ENCODE data around the gene OBSL1. TPM values are rescaled to one million over a fixed set of nuclear protein-coding genes. Genes with fewer than 3 reads are reported as not detected.

Gene OBSL1
- total RNA-seq, 1 experiment from 2014 or later, result 76.5 TPM

DNA sequence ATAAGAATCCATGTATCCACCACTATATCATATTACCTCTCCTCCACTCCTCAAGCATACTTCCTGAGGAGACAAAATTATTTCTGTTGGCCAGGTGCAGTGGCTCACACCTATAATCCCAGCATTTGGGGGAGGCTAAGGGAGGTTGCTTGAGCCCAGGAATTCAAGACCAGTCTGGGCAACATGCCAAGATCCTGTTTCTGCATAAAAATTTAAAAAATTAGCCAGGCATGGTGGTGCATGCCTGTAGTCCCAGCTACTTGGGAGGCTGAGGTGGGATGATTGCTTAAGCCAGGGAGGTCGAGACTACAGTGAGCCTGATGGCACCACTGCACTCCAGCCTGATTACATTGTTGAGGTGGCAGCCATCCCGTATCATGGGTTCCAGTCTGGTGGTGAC, 10.0 kb upstream of the OBSL1 start:
- no peaks in the 10 kb centered on the region for H3K27me3 Mint-ChIP-seq (ENCODE audit: unreplicated experiment)
- H3K4me3 Mint-ChIP-seq (ENCODE audit: low read depth, unreplicated experiment), result no peak overlapping the region
- CTCF ChIA-PET, result no interaction called here

DNA sequence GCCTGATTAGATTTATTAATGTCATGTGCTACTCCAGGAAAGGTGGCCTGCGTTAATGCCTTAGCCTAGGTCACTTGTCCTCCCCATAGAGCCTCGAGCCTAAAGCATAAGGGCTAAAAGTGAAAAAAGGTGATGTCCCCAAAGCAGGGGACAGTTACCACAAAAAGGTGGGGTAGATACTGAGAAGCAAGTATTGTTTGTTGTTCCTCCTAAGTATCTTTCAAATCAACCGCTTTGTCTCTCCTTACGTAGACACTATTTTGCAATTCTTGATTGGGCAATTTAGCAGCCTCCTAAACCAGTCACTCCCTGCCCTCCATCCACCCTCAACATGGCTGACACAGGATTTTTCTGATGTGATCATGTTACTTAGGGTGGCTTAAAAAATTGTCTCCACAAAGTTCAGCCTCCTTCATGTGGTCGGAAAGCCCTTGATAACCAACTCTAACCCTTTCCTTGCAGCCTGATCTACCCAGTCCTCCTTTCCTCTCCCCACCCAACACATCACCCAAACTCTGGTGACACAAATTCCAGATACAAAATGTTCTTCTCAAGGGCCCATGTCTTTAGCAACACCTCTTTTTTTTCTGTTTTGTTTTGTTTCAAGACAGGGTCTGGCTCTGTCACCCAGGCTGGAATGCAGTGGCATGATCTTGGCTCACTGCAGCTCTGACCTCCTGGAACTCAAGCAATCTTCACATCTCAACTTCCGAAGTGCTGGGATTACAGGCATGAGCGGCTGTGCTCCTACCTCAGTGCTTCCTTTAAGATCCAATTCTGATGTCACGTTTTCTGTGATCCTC, 7.7 kb upstream of the OBSL1 start:
- TF ChIP-seq, protein P1, sequence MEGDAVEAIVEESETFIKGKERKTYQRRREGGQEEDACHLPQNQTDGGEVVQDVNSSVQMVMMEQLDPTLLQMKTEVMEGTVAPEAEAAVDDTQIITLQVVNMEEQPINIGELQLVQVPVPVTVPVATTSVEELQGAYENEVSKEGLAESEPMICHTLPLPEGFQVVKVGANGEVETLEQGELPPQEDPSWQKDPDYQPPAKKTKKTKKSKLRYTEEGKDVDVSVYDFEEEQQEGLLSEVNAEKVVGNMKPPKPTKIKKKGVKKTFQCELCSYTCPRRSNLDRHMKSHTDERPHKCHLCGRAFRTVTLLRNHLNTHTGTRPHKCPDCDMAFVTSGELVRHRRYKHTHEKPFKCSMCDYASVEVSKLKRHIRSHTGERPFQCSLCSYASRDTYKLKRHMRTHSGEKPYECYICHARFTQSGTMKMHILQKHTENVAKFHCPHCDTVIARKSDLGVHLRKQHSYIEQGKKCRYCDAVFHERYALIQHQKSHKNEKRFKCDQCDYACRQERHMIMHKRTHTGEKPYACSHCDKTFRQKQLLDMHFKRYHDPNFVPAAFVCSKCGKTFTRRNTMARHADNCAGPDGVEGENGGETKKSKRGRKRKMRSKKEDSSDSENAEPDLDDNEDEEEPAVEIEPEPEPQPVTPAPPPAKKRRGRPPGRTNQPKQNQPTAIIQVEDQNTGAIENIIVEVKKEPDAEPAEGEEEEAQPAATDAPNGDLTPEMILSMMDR (IDR thresholded peaks at IDR 0.05; ENCODE audit: unreplicated experiment), result no peak
- Mint-ChIP-seq H3K9me3 (ENCODE audit: low read depth, unreplicated experiment) (no peaks in the 10 kb centered on the region), H3K27ac (ENCODE audit: unreplicated experiment) (no peak overlapping the region), H3K36me3 (ENCODE audit: insufficient read depth, unreplicated experiment) (peaks cover 8% of the 10 kb centered on the region), H3K27me3 (ENCODE audit: unreplicated experiment) (peaks cover 8% of the 10 kb centered on the region), H3K4me1 (ENCODE audit: low read depth, unreplicated experiment) (peaks cover 12% of the 10 kb centered on the region), H3K4me3 (ENCODE audit: low read depth, unreplicated experiment) (no peak overlapping the region)
- intact Hi-C loops (cut with micrococcal nuclease; ENCODE audit: unreplicated experiment), result no loop called here
- DNase-seq, result no peak
- CTCF ChIA-PET, result no interaction called here
- no TSS peak for BruUV-seq (replicated peaks)

More for the DNA sequence above, 10.0 kb upstream of the OBSL1 start:
- intact Hi-C loops (cut with micrococcal nuclease; ENCODE audit: unreplicated experiment), result no loop called here
- Mint-ChIP-seq H3K27ac (ENCODE audit: unreplicated experiment) (no peak overlapping the region), H3K36me3 (ENCODE audit: insufficient read depth, unreplicated experiment) (peaks cover 8% of the 10 kb centered on the region), H3K4me1 (ENCODE audit: low read depth, unreplicated experiment) (peaks cover 12% of the 10 kb centered on the region), H3K9me3 (ENCODE audit: low read depth, unreplicated experiment) (no peaks in the 10 kb centered on the region)
- no peak for DNase-seq
- TF ChIP-seq, protein P1 (IDR thresholded peaks at IDR 0.05; ENCODE audit: unreplicated experiment), result no peak
- no TSS peak for BruUV-seq (replicated peaks)

DNA sequence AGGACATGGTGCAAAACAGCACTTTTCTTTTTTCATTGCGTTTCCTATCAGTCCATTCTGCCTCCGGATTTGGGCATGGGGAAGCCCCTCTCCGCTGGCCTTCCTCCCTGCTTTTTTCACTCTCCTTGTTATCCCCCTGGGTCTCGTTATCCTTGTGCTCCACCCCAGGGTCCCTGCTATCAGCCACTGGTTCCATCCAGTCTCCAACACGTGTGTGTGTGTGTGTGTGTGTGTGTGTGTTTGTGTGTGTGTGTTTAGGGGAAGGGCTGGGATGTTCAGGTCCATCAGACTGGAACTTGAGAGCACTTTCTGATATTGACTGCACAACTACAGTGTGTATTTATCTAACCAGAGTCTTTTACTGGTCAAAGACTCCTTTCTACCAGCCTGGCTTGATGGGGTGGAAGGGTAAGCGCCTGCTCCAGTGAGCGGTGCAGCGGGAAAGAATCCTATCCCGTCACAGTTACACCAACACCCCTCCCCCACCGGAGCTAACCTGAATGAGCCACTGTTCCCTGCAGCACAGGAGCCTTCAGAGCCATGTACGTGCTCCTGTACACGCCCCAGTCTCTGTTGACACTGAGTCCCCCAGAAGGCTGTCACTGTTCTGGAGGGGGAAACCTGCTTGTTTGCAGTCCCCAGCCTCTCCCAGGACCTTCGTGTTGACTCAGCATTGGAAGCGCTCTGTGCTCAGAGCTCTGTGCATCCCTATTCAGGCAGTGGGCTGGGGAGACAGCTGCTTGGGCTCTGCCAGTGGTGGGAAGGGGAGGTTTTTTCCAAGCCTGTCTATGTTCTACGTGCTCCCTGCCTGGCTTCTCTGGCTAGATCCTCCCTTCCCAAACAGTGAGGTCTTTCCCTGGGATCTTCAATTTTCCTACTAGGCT, 5.4 kb upstream of the OBSL1 start:
- CTCF ChIA-PET, result interaction anchor here (1.2 kb wide), 1 partner anchor 20 kb away, joined by 4 read pairs; the partner anchor contains the start of gene STK11IP
- intact Hi-C loops (cut with micrococcal nuclease; ENCODE audit: unreplicated experiment), result loop anchor here (1.0 kb wide), 1 partner anchor 21 kb away; the partner anchor contains the start of gene STK11IP
- H3K36me3 Mint-ChIP-seq (ENCODE audit: insufficient read depth, unreplicated experiment), result peaks cover 18% of the 10 kb centered on the region
- peak overlapping the region; percentile 51 for H3K4me3 Mint-ChIP-seq (ENCODE audit: low read depth, unreplicated experiment)
- peak; percentile 83 for DNase-seq
- H3K27me3 Mint-ChIP-seq (ENCODE audit: unreplicated experiment), result peaks cover 8% of the 10 kb centered on the region
- no TSS peak for BruUV-seq (replicated peaks)
- no peaks in the 10 kb centered on the region for H3K9me3 Mint-ChIP-seq (ENCODE audit: low read depth, unreplicated experiment)
- H3K27ac Mint-ChIP-seq (ENCODE audit: unreplicated experiment), result no peak overlapping the region
- H3K4me1 Mint-ChIP-seq (ENCODE audit: low read depth, unreplicated experiment), result peaks cover 17% of the 10 kb centered on the region
- TF ChIP-seq, protein P1 (IDR thresholded peaks at IDR 0.05; ENCODE audit: unreplicated experiment), result no peak

DNA sequence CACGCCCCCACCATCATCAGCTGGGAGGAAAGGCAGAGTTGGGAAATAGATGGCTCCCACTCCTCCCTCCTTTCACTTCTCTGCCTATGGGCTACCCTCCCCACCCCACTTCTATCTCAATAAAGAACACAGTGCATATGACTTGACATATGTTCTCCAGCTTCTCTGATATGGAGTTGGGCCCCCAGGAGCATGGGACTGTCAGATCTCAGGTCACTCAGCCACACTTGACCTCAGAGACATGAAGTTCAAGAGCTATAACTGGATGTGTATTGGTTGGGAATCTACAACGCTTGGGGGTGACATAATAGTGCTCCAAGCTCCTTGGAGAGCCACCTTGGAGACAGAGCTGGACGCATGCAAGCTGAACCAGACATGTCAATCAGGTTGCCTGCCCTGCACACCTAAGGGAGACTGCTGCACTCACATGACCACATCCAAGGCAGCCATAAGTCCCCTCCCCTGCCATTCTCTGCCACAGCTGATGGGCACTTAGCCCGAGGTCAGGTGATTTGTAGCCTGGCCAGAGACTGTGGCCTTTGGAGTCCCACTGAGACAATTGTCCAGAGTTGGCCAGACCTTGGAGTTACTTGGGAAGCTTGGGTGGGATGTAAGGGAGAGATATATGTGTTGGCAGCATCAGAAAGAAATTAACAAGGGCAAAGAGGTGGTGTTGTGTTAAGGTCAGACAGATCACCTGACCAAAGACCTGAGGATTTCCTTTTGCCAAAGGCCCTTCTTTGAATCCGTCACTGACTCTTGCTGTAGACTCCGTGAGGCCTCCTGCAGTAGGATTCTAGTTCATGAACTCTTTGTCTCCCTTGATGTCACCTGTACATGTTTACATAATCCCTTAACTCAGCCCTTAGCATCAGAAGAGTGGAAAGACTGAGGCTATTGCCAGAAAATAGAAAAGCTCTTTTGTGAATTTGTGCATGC, 4.5 kb upstream of the OBSL1 start:
- H3K9me3 Mint-ChIP-seq (ENCODE audit: low read depth, unreplicated experiment), result no peaks in the 10 kb centered on the region
- TF ChIP-seq, protein P1 (IDR thresholded peaks at IDR 0.05; ENCODE audit: unreplicated experiment), result no peak
- DNase-seq, result no peak
- intact Hi-C loops (cut with micrococcal nuclease; ENCODE audit: unreplicated experiment), result no loop called here
- peaks cover 8% of the 10 kb centered on the region for H3K27me3 Mint-ChIP-seq (ENCODE audit: unreplicated experiment)
- CTCF ChIA-PET, result no interaction called here
- H3K27ac Mint-ChIP-seq (ENCODE audit: unreplicated experiment), result no peak overlapping the region
- H3K36me3 Mint-ChIP-seq (ENCODE audit: insufficient read depth, unreplicated experiment), result peaks cover 27% of the 10 kb centered on the region
- no peak overlapping the region for H3K4me3 Mint-ChIP-seq (ENCODE audit: low read depth, unreplicated experiment)
- peaks cover 21% of the 10 kb centered on the region for H3K4me1 Mint-ChIP-seq (ENCODE audit: low read depth, unreplicated experiment)
- no TSS peak for BruUV-seq (replicated peaks)

Data from Calu3 (cell line).